Measurements from ENCODE around the gene FXYD6. TPM values are rescaled to one million over a fixed set of nuclear protein-coding genes. Genes with fewer than 3 reads are reported as not detected.

The FXYD6 gene
- total RNA-seq = 1.9 and 3.9 TPM in 2 replicates

GRCh38 chr11:117876341-117877119 lies at the start of gene FXYD6:
FXYD6 (minus strand) TSS chr11:117876658; CDS start chr11:117842776, 33,882 bp downstream.

GRCh38 chr11:117824571-117825537 lies 51.6 kb downstream of the FXYD6 start, which contains the start of gene FXYD2:
FXYD2 (minus strand) TSS chr11:117824744; CDS start chr11:117824678, 66 bp downstream.

GRCh38 chr11:117796872-117797529 lies 79.5 kb downstream of the FXYD6 start, which contains the start of gene DSCAML1:
DSCAML1 (minus strand) TSS chr11:117797216; CDS start chr11:117797079, 137 bp downstream.

Other genes starting within 250 kb of the FXYD6 start
- not detected in 2 replicates for gene DSCAML1, start 79.4 kb downstream of the FXYD6 start, total RNA-seq
- gene FXYD2, start 51.9 kb downstream of the FXYD6 start, total RNA-seq = 0.11 and 0.13 TPM in 2 replicates
- not detected in 2 replicates for gene TMPRSS13, start 52.7 kb upstream of the FXYD6 start, total RNA-seq
- gene IL10RA, start 109.7 kb upstream of the FXYD6 start, total RNA-seq = 0.11 and 0.78 TPM in 2 replicates
- gene TMPRSS4, start 200.4 kb upstream of the FXYD6 start, total RNA-seq = under 0.01 TPM in 1 of 2 replicates, not detected in the other
- gene SMIM35, start 210.3 kb upstream of the FXYD6 start, total RNA-seq = not detected in 2 replicates

All from articular chondrocyte of knee joint (primary cell).